ENCODE measurements around the gene TMEM151B.

Gene TMEM151B

DNA sequence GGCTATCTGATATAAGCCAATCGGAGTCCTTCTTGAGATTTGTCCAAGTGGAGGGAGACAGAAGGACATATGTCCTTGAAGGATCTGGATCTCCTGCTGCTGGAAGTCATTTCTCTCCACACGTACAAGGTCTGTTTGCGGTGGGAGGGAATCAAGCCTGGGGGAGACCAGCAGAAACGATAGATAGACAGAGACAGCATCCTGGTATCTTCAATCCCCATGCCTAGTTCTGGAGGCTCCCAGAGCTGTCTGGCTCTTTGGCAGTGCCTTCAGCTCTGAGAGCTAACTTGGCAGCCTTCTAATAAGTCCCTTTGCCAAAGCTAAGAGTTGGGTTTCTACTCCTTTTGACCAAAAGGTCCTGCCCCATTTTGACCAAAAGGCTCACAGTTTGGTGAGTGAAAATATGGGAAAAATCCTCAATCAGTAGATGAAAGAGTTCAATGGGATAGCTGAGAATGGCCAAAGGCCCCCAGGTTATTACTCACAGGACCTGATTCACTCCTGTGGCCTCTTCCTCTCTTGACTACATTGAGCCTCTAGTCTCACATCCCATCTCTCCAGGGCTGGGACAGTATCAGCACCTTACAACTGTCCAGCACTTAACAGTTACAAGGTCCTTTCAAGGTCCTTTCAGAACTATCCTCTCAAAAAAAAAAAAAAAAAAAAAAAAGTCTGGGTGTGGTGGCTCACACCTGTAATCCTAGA lies 22.6 kb downstream of the TMEM151B start:
- no peak for DNase-seq (ENCODE audit: insufficient read length)
- no peak for TF ChIP-seq POLR2A (IDR thresholded peaks at IDR 0.05; ENCODE audit: low read depth, low read length)
- TF ChIP-seq POLR2AphosphoS5 (IDR thresholded peaks at IDR 0.05; ENCODE audit: low read depth, low read length): no peak
- no peak for TF ChIP-seq TAF1 (IDR thresholded peaks at IDR 0.05; ENCODE audit: borderline replicate concordance, low read depth, low read length)
- no peak for FAIRE-seq

DNA sequence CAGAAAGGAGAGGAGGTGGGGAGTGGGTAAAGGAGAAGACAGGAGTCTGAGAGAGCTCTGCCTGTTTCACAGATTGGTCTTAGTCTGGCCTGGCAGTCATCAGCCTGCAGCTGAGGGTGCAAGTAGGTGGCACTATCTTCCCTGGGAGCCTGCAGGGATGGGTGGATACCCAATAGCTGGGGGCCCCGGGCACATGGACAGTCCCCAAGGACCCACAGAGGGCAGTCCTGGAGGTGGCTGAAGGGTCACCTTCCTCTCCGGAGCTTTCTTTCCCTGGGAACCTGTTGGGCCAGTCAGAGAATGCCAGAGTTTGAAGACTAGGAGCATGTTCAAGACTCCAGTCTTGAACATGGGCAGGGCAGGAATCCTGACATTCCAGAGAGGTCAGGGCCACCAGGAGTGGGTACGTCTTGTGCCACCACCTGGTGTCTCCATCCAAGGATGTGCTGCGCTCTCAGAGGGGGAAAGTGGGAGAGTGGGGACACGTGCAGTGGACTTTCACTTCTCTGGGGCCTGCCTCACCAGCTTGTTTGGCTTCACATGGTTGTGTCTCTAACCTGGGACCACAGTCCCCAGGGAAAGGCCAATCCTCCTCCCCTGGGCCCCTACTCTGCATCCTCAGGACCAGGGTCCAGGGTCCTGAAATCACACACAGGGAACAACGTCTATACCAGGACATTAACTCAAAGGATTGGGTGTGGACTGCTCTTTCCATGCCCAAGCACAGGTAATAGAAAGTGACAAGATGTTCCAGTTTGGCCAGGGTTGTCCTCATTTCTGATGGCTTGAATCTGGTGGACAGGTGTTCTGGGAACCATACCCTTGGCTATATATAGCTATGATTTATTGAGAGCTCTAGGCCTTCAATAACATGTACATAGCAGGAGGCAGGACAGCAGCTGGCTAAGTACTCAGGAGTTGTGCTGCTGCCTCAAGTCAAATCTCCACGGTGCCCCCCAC lies 24.9 kb downstream of the TMEM151B start:
- no peak for DNase-seq (ENCODE audit: insufficient read length)
- TF ChIP-seq POLR2A (IDR thresholded peaks at IDR 0.05; ENCODE audit: low read depth, low read length): no peak
- no peak for TF ChIP-seq POLR2AphosphoS5 (IDR thresholded peaks at IDR 0.05; ENCODE audit: low read depth, low read length)
- no peak for TF ChIP-seq TAF1 (IDR thresholded peaks at IDR 0.05; ENCODE audit: borderline replicate concordance, low read depth, low read length)

DNA sequence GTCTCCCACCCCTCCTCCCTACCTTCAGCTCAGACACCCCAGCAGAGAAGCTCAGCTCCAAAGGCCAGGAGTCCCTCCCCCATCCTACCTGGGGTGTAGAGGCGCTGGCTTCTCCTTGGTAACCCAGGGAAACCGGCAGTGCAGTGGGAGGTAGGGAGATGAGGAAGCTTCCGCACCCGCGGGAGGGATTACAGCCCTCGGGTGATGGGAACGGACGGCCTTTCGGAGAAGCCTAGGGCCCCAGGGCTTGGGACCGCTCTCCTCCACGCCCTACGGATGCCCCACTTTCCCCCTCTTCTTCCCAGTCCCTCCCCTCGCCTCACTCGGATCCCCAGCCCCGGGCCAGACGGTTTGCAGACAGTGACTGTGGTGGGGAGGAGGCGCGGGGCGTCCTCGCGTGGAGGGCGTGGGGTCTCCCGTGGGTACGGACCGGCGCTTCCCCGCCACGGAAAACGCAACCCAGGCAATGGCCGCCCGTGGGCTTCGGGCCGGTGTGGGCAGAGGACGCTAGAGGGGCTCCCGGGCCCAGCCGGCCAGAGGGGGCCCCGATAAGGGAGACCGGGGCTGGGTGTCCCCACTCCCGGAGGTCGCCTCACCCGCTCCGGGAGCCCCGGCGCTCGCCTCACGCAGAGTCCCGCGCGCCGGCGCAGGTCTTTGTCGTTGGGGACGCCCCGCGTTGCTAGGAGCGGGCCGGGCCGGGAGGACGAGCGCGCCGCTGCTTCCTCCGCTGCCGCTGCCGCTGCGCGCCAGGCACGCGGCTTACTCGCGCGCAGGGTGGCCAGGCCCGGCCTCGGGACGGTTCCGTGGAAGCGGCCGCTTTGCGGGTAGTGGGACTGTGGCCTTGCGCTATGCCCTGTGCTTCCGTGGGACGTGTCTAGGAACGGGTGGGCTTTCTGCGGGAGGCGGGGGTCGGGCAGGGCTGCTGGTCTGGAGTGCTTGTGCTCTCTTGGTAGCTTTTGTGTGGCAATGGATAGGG lies 27.1 kb downstream of the TMEM151B start:
- DNase-seq (ENCODE audit: insufficient read length): no peak
- TF ChIP-seq POLR2AphosphoS5 (IDR thresholded peaks at IDR 0.05; ENCODE audit: low read depth, low read length): no peak
- no peak for TF ChIP-seq TAF1 (IDR thresholded peaks at IDR 0.05; ENCODE audit: borderline replicate concordance, low read depth, low read length)
- no peak for TF ChIP-seq POLR2A (IDR thresholded peaks at IDR 0.05; ENCODE audit: low read depth, low read length)
- FAIRE-seq: no peak

More for the DNA sequence above, 24.9 kb downstream of the TMEM151B start:
- FAIRE-seq: no peak

DNA sequence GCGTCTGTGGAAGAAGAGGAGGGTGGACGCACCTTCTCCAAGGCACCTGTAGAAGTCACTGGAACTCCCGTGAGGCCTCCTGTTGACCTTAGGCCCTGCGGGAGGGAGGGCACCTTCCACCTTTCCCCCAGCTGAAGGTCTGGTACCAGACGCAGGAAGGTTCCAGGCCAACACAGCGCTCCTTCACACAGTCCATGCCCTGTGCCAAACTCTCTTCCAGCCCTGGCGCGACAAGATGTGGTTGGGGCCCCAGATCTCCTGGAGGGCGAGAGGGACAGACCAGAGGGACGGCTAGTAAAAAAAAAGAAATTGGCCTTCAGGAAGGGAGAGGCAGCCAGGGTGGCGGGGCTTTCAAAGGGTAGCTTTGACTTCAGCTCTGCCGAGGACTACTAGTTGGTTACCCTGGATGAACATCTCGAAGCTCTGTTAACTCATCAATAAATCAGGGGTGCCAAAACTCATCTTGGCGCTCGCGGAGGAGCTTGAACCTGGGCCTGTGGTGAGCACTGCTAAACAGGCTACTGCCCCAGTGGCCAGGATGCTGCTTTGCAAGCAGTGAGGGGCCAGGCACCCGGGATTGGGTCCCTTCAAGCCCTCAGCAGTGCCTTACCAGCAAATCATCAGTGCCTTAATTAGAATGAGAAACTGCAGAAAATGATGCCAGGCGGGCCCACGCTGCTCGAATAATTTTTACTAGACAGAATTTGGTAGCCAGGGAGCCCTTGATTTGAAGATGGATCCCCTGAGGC lies 28.0 kb downstream of the TMEM151B start:
- no peak for FAIRE-seq
- no peak for DNase-seq (ENCODE audit: insufficient read length)
- no peak; the same call in 1 of the 2 replicates for TF ChIP-seq POLR2AphosphoS5 (IDR thresholded peaks at IDR 0.05; ENCODE audit: low read depth, low read length)
- TF ChIP-seq TAF1 (IDR thresholded peaks at IDR 0.05; ENCODE audit: borderline replicate concordance, low read depth, low read length): no peak
- TF ChIP-seq POLR2A (IDR thresholded peaks at IDR 0.05; ENCODE audit: low read depth, low read length): no peak; the same call in 1 of the 2 replicates

DNA sequence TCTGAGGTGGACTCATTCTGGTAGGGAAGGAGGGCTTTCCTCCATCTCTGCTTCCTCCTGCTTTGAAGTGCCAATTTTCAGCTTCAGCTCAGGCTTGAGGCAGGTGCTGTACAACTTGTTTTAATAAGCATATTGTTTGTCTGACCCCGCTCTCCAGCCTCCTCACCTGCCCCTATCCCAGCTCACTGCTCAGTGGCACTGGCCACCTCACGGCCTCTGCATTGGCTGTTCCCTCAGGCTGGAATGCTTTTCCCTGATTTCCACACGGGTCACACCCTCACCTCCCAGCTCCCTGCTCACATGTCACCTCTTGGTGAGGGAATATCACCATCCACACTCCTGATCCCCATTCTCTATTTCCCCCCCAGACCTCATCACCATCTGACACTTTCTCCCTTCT lies 28.6 kb downstream of the TMEM151B start:
- no peak for FAIRE-seq
- no peak for DNase-seq (ENCODE audit: insufficient read length)
- peak; percentile 22; the same call in 1 of the 2 replicates for TF ChIP-seq POLR2AphosphoS5 (IDR thresholded peaks at IDR 0.05; ENCODE audit: low read depth, low read length)
- TF ChIP-seq TAF1 (IDR thresholded peaks at IDR 0.05; ENCODE audit: borderline replicate concordance, low read depth, low read length): no peak
- TF ChIP-seq POLR2A (IDR thresholded peaks at IDR 0.05; ENCODE audit: low read depth, low read length): no peak

DNA sequence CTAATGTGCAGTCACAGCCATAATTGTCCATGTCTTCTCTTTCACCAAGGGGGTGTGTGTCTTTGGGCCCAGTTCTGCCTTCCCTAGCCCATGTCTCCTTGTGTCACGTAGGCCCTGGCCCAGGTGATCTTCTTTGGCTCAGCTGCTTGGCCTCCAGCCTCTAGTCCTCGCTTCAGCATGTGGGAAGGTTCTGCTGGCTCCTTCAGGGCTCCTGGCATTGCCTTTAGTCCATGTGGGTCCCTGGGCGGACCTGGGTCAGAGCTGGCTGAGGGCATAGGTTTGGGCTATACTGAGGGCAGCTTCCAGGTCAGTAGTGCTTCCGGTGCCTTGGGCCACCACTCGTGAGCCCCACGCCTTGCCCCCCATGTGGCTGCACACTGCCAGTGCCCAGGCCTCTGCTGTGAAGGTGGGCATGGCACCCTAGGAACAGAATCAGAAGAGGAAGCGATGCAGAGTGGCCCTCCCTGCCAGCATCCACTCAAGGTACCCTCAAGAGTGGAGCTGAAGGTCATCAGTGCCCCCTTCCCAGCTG lies 30.1 kb downstream of the TMEM151B start:
- TF ChIP-seq POLR2AphosphoS5 (IDR thresholded peaks at IDR 0.05; ENCODE audit: low read depth, low read length): no peak
- no peak for TF ChIP-seq TAF1 (IDR thresholded peaks at IDR 0.05; ENCODE audit: borderline replicate concordance, low read depth, low read length)
- TF ChIP-seq POLR2A (IDR thresholded peaks at IDR 0.05; ENCODE audit: low read depth, low read length): no peak
- FAIRE-seq (no peak), DNase-seq (ENCODE audit: insufficient read length) (no peak)

DNA sequence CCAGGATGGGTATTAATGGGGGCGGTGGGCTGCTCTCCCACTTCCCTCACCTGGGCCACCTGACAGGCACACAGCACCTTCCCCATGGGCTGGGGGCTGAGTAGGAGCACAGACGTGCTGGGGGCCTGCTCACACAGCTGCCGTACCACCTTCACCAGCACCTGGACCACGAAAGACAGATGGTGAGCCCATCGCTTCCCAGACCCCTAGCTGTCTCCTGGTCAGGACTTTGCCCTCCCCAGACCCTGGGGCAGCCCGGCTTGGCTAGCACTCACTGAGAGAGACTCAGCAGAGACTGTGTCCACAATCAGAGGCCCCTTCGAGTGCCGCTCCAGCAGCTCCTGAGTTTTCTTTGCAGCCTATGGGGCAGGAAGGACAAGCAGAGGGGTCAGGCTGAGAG lies 30.9 kb downstream of the TMEM151B start:
- TF ChIP-seq TAF1 (IDR thresholded peaks at IDR 0.05; ENCODE audit: borderline replicate concordance, low read depth, low read length) (no peak), POLR2AphosphoS5 (IDR thresholded peaks at IDR 0.05; ENCODE audit: low read depth, low read length) (no peak), POLR2A (IDR thresholded peaks at IDR 0.05; ENCODE audit: low read depth, low read length) (no peak)
- DNase-seq (ENCODE audit: insufficient read length): no peak
- FAIRE-seq: no peak

DNA sequence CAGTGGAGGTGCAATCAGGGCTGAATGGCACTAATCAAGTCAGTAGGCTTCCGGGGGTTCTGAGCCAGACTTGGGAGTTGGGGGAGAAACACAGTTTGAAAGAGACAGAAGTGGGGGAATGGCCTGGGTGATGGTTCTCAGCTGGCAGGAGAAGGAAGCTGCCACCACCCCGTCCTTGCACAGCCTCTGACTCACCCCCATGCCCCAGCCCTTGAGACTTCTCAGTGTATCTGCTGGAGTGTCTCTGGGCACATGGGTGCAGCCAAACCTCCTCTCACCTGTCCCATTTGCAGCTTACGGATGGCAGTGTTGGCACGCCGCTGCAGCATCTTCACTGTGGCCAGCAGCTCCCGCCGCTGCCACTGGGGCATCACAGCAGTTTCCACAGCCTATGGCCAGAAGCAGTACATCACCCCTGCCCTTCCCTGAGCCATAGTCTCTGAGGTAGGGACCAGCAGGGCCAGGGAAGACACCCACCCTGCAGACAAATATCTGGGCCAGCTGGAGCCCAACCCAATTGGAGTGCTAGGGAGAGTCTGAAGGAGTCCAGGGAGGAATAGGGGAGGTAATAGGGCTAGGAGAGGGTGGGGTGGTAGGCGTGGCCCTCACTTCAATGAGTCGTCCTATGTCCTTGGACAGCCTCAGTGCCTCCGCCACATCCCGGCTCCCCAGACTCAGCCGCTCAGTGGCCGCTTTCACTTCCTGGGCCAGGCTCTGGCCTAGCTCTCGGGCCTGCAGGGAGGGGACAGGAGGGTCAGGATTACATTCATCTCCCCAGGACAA lies 31.7 kb downstream of the TMEM151B start:
- no peak for TF ChIP-seq POLR2A (IDR thresholded peaks at IDR 0.05; ENCODE audit: low read depth, low read length)
- no peak for TF ChIP-seq POLR2AphosphoS5 (IDR thresholded peaks at IDR 0.05; ENCODE audit: low read depth, low read length)
- no peak for TF ChIP-seq TAF1 (IDR thresholded peaks at IDR 0.05; ENCODE audit: borderline replicate concordance, low read depth, low read length)
- no peak for DNase-seq (ENCODE audit: insufficient read length)
- no peak for FAIRE-seq

DNA sequence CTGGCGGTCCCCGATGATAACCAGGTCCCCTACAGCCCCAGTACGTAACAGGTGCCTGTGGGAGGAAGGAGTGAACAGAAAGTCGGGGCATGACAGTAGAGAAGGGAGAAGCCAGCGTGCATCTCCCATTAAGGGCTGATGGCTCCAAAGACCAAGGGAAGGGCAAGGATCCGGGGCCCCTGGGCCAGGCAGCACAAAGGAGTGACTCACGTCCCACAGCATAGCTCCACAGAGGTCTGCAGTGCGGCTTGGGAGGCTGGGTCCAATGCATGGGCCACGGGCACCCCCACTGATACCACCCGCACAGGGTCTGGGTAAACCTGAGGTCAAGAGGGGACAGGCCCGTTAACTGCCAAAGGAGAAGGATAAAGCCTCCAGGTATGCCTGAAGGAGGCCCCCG lies 32.6 kb downstream of the TMEM151B start:
- DNase-seq (ENCODE audit: insufficient read length): no peak
- no peak for TF ChIP-seq POLR2AphosphoS5 (IDR thresholded peaks at IDR 0.05; ENCODE audit: low read depth, low read length)
- no peak for FAIRE-seq

All from GM12892 (cell line).